TTC549 (cell line): ENCODE data around the gene FCHSD2.
"Not testable (repeated sequence)": the region's sequence is repeated elsewhere in the genome, so short reads cannot be mapped to it uniquely, and the experiment has no call there.

Experiments
- FAIRE-seq: peaks from 2 replicates; lab custom pipeline; 2012; peaks lifted over from hg19 to GRCh38; lab: Jason Lieb, UNC

Gene FCHSD2

DNA sequence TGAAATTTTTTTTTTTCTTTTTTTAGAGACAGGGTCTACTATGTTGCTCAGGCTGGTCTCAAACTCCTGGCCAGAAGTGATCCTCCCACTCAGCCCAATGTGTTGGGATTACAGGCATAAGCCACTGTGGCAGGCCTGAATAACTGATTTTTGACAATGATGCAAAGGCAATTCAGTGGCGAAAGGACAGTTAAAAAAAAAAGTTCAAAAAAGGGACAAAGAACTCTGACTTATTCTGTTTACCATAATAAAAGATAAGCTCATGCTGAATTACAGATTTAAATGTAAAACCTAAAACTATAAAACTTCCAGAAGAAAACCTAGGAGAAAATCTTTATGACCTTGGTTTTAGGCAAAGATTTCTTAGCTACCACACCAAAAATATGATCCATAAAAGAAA, 279.0 kb downstream of the FCHSD2 start:
- FAIRE-seq, result no peak

DNA sequence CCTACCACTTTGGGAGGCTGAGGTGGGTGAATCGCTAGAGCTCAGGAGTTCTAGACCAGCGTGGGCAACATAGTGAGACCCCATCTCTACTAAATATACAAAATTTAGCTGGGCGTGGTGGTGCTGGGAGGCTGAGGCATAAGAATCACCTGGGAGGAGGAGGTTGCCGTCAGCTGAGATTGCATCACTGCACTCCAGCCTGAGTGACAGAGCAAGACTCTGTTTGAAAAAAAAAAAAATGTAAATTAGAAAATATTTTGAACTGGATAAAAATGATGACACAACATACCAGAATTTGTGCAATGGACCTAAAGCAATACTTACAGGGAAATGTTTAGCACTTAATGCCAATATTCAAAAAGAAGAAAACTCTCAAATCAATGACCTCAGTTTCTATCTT, 281.5 kb downstream of the FCHSD2 start:
- no peak for FAIRE-seq

DNA sequence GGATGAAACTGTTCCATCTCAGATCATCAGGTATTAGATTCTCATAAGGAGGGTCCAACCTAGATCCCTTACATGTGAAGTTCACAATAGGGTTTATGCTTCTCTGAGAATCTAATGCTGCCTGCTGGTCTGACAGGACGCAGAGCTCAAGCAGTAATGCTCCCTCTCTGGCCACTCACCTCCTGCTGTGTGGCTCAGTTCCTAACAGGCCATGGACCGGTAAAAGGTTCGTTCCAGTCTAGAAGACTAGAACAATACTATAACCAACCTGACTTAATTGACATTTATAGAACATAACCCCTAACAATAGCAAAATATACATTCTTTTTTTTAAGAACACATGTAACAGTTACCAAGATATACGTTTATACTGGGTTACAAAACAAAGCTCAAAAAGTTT, 282.1 kb downstream of the FCHSD2 start:
- no peak for FAIRE-seq

DNA sequence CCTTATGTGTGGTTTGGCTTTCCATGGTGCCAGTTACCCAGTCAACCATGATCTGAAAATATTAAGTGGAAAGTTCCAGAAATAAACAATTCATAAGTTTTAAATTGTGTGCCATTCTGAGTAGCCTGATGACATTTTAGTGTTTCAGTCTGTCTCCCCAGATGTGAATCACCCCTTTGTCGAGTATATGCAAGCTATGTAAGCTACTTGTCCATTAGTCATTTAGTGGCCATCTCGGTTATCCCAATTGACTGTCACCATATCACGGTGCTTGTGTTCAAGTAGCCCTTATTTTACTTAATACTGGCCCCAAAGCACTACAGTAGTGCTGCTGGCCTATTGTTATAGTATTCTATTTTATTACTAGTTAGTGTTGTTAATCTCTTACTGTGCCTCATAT, 283.0 kb downstream of the FCHSD2 start:
- FAIRE-seq, result no peak

DNA sequence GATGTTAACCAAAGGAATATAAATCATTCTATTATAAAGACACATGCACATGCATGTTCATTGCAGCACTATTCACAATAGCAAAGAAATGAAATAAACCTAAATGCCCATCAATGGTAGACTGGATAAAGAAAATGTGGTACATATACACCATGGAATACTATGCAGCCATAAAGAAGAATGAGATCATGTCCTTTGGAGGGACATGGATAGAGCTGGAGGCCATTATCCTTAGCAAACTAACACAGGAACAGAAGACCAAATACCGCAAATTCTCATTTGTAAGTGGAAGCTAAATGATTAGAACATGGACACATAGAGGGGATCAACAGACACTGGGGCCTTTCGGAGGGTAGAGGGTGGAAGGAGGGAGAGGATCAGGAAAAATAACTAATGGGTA, 283.9 kb downstream of the FCHSD2 start:
- not testable (repeated sequence) for FAIRE-seq

DNA sequence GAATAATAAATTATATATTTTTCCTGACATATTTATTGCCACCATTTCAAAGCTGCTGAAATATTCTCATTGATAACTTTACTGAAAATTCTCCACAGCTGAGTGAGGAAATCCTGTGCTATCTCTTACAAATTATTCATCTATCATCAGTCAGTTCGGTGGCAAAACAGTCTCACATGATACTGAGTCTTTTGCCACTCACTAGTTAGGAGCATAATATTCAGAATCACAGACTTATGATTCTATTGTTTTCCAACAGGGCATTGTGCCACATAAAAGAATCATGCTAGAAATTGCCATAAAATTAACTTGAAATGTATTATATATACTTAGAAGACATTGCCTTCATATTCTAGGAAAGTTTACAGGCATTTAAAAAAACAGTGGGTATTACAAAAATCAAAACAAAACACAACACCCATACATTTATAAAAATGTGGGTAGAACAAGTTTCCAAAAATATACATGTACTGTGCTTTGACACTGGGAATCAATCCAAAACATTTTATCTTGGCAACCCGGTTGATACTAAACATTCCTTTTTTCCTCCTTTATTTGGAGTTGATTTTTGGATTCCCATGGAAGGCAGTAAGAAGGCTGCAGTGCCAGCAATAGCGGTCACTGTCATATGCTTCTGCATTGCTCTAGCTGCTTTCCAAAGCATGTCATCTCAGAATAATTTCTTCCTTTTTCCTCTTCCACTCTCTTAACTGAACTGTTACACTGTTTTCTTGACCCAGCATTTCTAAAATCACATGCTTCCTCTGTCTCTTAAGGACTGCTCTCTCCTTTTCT, 285.4 kb downstream of the FCHSD2 start:
- no peak for FAIRE-seq

DNA sequence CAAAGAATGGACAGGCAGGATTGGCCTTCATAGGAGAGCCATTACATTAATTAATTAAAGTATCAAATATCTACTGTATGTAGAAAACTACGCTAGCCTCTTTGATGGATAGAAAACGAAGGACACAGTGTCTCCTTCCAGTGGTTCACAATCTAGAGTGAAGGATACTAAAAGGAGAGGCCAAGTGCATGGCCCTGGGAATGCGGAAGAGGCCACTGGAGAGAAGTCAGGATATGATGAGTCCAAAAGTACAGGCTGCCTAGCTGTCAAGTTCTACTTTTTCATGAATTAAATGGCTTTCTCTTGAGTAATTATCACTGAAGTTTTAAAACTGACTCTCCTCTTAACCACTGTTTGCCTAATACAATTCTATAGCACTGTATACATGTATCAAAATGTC, 286.1 kb downstream of the FCHSD2 start:
- no peak for FAIRE-seq

DNA sequence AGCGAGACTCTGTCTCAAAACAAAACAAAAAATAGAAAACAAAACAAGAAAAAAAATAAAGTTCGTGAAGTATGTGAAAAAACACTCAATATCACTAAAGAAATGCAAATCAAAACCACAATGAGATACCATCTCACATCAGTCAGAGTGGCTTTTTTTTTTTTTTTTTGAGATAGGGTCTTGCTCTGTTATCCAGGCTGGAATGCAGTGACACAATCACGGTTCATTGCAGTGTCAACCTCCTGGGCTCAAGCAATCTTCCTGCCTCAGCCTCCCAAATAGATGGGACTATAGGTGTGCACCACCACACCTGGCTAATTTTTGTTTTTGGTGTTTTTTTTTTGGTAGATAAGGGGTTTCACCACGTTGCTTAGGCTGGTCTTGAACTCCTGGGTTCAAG, 290.4 kb downstream of the FCHSD2 start:
- FAIRE-seq, result no peak

DNA sequence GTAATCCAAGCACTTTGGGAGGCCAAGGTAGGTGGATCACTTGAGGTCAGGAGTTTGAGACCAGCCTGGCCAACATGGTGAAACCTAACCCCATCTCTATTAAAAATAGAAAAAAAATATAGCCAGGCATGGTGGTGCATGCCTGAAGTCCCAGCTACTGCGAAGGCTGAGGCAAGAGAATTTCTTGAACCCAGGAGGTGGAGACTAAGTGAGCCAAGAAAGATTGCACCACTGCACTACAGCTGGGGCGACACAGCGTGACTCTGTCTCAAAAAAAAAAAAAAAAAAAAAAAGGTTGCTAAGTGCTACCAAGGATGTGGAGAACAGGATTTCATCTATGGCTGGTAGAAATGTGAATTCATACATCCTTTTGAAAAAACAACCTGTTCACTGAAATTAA, 291.3 kb downstream of the FCHSD2 start:
- FAIRE-seq, result no peak

DNA sequence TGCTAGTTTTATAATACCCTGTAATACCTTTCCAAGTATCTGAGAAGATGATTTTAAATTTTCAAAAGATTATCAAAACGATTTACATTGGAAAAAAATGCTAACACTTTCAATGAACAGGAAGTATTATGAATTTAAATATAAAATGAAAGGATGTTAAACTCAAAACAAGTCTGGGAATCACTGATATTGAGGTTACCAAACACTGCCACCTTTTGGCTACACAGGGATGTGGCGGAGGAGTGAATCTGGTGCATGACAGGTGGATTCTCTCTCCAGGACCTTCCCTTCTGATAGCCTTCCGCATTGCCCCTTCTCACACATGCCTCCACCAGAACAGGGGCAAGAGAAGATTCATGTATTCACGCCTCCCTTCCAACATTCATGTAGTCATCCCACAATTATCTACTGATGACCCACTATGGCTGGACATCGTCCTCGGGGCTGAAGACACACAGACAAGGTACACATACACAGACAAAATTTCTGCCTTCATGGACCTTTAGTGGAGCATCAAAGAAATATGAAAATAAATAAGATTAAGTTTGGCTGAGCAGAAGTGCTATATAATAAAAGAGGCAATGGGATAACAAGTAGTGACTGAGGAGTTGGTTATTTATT, 293.2 kb downstream of the FCHSD2 start:
- no peak for FAIRE-seq

DNA sequence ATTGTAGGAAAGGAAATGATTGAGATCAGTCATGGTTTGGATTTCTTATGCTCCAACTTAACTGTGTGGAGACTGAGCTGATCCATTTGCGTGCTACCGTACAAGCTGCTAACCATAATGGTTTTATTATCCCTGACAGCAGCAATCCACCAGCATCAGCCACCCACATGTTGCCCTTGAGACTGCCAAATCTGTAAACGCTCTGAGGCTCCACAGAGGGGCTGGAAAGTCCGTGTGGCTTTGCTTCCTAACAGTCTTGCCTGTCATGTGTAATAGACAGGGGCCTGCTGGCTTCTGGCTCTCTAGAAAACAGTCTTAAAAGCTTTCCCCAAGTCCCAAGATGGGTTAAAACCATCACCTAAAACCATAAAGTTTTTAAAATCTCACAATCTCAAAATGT, 297.8 kb downstream of the FCHSD2 start:
- no peak for FAIRE-seq

DNA sequence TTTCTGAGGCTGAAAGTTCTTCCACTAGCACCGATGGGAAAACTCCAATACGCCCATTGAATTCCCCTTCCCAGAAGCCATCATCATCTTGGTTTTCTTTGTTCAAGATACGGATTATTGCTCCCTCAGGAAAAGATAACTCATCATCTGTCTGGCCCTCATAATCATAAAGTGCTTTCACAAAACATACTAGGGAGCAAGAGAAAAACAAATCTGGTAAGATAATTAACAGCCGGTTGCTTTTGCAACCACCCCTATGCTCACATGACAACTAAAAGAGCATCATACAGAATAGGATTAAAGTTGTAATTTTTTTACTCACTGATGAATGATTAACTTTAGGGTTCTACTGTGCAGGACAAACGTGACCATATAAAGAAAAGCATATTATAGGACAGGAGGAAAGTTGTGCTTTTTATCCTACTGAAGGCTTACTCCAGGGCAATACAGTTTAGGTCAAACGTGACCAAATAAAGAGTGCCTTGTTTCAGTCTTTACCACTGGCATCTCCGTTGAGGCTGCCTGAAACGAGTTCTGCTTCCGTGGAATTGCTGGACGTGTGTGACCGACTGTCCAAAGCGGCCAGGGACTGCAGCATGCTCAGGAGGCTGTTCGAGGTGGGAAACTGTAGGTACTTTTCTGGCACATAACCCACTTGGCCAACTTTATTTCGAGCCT, 299.3 kb downstream of the FCHSD2 start:
- FAIRE-seq, result no peak

DNA sequence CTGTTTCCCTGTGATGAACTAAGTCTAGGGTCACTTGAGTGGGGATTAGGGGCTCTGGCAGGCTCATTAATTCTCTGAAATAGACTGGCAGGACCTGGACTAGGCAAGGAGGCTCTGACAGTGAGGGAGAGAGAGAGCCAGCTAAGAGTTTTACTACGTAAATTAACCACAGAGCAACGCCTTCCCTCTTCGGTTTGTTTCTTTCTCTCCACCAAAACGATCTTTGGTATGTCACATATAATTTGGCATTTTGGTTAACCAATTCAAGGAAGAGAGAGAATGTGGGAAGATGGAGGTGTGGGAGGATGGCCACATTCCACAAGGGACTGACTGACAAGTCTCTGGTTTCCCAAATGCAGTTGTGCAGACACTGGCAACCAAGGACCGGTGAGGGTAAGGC, 300.0 kb downstream of the FCHSD2 start:
- no peak for FAIRE-seq

DNA sequence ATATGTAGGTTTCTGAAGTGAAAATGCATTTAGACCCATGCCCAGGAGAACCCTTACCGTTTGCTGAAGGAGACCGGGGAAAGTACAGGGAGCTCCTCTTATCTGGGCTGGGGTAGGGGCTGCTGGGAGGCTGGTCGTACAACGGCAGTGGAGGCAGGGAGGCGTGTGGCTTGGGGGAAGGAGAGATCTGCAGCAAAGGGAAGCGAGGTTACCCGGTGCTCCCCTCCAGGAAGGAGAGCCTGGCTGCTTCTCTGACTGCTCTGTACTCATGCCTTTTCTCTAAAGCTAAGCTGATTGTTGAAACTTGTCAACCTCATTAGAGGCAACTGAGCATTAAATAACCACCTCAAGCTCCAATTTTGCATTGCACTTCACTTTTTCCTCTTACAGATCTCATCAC, 300.7 kb downstream of the FCHSD2 start:
- FAIRE-seq, result no peak

DNA sequence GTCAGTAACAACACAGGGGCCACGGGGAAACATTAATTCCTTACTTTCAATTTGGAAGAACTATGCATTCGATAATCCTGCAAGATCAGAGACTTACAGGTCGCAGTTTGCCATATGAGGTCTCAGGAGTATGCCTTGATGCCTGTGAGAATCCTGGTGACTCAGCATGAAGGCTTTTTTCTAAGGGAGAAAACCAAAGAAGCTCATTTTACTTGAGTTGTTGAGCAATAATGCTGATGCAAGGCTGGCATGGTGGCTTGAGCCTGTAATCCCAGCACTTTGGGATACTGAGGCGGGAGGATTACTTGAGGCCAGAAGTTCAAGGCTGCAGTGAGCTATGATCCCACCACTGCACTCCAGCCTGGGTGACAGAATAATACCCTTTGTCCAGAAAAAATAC, 301.3 kb downstream of the FCHSD2 start:
- no peak for FAIRE-seq

DNA sequence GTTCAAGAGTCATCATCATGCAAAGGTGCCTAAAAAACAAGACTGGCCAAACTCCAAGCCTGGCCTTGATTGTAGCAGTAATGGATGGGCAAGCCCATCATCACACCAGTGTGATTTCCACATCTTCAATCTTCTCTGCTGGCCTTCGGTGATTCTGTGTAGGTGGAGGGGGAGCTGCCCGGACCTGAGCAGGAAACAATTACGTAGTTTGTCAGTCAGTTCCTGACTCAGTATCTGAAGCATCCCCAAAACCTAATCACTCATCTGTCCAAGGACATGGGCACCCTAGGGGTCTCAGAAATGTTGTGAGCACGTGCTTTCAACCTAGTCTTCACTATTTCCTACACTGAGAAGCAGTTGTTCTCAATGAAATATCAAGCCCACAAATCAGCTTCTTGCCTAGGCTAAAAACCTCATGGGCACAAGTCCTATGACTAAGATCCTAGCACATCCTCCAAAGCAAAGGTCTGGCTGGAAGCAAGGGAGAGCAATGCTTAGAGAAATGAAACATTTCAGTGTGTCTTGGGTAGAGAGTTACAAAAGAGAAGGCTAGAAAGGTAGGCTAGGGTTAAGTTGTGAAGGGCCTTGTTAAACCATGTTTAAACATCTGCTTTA, 303.3 kb downstream of the FCHSD2 start:
- FAIRE-seq, result no peak

DNA sequence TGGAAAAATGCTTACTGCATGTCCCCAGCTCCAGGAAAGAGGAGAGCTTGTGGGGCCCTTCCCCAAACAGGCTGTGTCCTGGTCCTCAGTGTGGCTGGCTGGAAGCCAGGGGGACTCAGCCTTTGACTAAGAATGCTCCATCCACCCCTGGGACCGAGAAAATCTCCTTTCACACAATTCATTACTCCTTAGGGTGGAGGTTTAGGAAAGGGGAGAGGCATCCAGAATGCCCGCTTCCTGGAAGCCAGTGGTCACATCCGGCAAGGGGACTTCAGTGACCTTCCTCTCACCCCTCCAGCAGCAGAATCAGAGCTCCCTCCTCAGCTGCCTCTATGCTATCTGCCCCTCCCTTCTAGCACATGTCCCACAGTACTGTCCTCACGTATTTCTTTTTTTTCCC, 306.0 kb downstream of the FCHSD2 start:
- no peak for FAIRE-seq

DNA sequence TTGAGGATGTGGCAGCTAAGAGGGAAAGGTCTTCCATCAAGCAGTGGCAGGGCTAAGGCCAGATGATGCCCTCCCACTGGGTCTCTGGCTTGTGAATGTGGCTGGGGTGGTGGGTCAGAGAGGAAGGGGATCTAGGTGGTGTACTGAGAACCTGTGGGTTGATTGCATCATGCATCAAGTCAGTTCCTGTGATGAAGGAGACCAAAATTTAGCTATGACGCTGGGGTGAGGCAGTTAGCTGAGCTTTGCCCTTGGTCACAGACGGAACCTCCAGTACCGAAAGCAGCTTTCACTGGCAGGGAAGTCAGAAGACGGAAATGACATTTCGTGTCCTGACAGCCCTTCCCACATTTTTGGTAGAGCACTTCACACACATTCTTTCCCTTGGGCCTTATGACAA, 307.2 kb downstream of the FCHSD2 start:
- no peak for FAIRE-seq

DNA sequence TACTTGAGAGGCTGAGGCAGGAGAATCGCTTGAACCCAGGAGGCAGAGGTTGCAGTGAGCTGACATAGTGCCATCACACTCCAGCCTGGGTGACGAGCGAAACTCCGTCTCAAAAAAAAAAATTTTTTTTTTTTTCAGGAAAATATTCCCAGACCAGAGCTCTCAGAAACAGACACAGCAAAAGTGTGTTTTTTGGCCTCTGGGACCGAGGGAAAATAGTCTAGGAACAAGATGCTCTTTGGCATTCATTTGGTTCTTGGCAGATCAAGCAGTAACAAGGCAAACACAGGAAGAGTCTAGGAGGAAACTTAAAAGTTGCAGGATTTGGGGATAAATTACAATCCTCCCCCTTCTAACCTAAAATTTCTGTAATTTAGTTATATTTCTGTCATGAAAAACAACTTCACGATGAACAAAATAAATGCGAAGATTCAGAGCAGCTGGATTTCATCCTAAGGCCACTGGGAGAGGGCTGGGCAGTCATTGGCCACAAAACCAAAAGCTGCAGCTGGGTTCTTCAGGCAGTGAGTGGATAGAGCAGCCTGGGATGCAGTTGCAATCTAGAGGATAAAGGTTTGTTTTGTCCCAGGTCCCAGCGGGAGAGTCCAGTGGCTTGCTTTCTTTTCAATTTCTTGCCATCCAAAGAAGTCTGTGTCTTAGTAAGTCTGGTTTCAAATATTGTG, 308.2 kb downstream of the FCHSD2 start:
- no peak for FAIRE-seq

DNA sequence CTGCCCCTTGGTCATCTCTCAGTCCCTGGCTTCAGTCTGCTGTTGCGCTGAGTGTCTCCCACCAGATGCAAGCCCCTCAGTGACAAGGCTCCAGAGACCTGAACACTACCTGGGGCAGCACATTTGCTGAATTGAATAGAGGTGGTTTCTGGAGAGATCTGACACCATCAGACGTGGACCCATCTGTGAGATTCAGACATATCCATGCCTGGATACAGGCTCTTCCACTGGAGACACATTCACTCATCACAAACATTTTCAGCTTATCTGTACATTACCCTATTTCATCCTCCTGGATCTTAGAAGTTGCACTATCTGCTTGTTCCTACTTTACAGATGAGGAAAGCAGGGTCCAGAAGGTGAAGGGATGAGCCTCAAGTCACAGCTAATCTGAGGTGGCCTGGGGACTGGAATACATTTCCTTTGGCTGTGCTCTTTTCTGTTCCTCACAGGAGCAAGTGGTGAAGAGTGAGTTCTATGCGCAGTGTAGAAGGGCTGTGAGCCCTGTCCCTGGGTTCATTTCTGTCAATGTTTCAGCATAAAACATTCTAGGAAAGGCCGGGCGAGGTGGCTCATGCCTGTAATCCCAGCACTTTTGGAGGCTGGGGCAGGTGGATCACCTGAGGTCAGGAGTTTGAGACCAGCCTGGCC, 308.9 kb downstream of the FCHSD2 start:
- no peak for FAIRE-seq

DNA sequence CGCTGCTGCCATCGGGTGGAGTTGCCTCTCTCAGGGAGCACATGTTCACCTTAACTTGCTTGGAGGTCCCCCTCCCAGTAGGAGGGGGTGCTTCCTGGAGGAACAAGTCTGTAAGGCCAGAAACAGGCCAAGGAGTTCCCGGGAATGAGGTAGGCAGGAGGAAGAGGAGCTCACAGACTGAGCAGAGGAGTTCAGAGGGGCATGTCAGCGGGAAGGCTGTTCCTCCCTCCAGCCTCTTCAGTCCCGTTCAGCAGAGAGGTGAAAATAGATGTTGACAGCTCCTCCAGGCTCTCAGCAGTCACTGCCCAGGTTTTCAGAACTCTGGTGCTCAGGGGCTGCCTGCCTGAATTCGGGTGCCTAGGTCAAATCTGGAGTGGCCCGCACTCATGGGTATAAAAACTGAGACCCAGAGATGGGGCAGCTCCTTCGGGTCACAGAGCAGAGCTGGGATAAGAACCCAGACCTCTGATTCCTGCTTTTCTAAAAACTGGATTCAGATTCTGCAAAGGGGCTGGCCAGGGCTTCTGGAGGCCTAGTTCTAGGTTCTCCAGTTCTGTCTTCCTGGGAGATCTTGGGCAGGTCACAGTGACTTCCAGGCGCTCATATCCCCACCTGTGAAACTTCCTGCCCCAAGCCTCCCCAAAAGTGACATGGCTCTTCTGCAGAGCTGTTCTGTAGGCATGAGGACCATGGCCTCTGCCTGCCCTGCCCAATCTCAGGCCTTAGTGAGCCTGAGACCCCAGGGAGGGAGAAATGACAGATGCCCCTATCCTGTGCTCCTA, 309.6 kb downstream of the FCHSD2 start:
- FAIRE-seq, result no peak
